NOMO-1 (cell line): Measurements from ENCODE around the gene SLC19A1.
"Not testable (repeated sequence)": the region's sequence is repeated elsewhere in the genome, so short reads cannot be mapped to it uniquely, and the experiment has no call there.

Experiments used
- DNase-seq, 2 experiments: peaks; one replicate each; lab custom pipeline; 2025; ENCODE audit not compliant: unreplicated experiment in 2 of 2; lab: John Stamatoyannopoulos, UW

SLC19A1 gene

DNA sequence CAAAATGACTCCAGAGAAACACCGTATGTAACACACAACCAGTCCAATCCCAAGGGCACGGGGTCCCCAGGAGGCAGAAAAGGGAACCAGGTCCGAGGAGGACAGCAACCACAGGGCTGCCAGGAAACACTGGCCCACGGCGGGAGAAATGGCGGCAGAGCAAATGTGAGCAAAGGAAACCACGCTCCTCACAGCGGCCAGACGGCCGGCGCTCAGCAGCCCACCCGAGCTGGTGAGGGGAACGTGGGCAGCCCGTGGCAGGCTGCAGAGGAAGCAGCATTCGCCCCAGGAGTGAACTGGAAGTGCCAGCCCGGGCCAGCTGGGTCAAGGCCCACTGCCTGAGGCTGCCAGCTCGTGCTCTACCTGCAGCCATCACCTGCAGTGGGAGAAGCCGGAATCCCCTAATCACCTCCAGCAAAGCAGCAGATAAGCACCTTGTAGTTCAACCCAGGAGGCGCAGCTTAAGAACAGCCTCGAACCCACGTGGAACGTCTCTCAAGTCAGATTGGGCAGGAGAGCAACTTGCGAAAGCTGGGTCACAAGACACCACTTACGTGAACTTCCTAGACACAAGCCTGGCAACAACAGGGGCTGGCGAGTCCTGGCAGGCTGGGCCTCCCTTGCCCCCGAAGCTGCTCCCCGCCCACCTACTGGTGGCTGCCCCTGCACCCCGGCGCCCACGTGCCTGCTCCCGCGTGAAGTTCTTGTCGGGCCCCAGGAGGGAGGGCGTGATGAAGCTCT lies 6.7 kb downstream of the SLC19A1 start:
- DNase-seq: peak; percentile 35 to 44

DNA sequence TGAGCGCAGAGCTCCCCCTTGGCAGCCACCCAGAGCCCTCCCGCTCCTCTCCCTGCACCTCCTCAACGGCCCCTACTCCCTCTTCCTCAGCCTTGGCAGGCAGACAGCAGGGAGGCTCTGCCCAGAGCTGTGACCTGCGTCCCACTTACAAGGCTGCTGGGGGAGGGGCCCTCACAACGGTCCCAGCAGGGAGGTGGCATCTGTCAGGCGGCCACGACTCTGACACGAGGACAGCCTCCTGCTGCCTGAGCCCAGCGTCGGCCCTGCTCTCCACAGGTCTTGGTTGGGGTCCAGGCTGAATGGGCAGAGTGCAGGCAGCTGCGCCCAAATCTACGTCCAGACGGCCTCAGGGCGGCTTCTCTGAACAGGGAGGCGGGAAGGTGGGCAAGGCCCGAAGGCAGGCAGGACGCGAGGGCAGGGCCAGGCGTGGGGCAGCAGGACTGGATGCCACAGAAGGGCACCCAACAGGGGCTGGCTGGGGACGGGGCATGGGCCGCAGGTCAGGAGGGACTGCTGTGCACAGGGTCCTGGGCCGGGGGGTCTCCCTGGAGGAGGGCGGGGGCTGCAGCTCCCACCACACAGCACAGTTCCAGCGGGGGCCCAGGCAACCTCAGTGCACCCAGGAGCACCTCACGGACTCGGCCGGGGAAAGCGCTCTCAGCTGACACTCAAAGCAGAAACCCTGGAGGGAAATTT lies 7.5 kb downstream of the SLC19A1 start:
- no peak for DNase-seq

DNA sequence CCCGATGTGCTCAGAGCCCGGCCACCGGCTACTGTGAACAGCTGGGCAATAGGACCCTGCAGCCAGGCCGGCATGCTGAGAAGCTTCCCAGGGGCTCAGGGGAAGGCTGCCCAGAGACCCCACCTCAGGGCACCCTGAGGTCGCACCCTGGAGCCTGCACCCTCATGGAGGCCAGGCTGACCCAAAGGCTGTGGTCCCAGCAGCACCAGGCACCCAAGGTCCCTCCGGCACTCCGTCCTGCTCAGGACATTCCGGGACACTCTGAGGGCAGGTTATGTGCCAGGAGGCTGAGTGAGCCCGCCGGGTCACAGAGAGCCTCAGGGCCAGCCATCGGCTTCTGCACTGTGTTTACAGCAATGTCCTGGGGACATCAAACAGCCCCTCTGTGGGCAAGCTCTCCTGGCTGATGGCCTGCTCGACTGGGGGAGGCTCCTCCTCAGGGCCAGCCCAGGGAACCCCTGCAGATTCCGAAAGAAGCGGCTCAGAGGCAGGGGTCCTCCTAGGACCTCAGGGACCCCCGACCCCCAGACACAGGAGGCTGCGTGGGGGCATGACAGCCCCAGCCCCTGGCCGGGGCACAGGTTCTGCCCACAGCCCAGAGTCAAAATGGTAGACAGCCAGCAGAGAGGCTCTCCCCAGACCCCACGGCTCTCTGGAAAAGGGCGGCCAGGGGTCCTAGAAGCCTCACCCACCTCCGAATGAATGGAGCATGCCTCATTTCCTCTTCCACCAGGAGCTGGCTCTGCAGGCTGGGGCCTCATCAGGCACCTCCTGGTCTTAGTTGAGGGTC lies 8.2 kb downstream of the SLC19A1 start:
- no peak for DNase-seq

DNA sequence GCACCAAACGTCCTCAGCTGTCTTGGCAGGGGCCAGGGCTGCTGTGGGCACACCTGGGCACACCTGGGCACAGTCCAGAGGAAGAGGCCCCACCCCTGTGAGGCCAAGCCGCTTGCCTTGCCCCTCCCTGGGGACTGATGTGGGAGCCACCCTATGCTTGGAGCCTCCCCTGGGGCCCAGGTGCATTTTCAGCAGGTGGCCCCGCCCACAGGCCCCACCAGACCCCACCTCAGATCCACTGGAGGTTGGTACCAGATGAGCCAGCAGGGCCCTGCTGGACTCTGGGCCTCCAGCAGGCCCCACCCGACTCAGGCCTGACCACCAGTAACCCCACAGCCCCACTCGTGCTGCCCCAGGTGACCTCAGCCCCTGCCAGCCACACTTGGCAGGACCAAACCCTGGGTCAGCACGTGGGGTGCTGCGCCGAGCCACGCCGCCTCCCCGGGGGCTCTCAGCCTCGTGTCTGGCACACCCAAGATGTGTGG lies 8.8 kb downstream of the SLC19A1 start:
- DNase-seq: no peak

- peak; percentile 16 to 39 for DNase-seq
Observed at GRCh38 chr21:45532826-45533360, 9.3 kb downstream of the SLC19A1 start.

GRCh38 chr21:45531393-45532215 lies 10.6 kb downstream of the SLC19A1 start:
- DNase-seq: no peak

DNA sequence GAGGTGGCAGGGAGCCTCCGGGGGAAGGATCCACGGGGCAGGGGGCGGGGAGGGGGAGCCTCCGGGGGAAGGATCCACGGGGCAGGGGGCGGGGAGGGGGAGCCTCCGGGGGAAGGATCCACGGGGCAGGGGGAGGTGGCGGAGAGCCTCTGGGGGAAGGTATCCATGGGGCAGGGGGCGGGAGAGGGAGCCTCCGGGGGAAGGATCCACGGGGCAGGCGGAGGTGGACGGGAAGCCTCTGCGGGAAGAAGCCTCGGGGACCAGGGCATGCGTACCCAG lies 11.2 kb downstream of the SLC19A1 start:
- DNase-seq: not testable (repeated sequence)

DNA sequence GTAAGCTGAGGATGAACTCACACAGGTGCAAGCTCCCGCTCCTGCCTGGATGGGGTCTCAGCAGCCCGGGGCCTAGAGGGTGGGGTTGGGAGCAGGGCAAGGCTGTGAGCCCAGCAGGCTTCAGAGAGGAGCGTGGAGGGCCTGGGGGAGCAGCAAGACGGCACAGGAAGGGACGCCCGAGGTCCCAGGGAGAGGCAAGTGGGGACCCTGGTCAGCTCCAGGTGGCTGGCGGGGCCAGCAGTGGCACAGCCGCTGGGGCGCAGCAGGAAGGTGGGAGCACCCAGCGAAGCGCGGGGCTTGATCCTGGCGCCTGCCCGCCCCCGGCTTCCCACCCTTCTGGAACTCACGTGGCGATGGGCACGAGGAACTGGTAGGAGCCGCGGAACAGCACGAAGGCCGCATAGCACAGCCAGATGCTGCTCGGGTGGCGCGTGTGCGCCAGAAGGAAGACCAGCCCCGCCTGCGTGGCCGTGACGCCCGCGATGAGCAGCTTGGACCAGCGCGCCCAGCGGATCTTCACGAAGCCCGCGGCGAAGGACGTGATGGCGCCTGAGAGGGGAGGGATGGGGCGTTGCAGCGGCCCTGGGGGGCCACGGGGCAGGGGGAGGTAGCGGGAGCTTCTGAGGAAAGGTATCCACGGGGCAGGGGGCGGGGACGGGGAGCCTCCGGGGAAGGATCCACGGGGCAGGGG lies 11.7 kb downstream of the SLC19A1 start:
- DNase-seq: no peak

GRCh38 chr21:45529785-45530422 lies 12.3 kb downstream of the SLC19A1 start:
- DNase-seq: no peak

DNA sequence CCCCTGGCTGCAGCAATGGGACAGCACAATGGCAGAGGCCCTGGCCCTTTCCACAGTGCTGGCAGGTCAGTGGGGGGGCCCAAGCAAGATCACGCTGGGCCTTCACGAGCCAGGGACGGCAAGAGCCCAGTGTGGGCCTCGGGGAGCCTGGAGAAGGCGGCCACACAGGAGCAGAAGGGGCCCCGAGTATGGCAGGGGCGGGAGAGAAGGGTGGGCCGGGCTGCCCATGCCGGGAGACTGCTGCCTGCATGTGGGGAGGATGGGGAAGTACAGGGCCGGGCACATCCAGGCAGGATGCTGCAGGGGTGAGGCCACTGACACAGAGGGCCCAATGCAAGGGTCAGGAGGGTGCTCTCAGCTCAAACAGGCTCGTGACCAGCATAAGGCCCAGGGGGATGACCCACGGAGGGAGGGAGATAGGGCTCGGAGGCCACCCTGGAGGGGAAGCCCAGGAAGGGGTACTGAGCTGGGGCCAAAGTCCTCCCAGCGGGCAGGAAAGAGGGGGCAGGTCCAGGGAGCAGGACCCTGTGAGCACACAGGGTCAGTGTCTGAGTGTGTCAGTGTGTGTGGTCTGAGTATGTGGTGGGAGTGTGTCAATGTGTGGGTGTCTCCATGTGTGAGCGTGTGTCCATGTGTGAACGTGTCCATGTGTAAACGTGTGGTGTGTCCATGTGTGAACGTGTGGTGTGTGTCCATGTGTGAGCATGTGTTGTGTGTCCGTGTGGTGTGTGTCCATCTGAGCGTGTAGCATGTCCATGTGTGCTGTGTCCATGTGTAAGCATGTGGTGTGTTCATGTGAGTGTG lies 13.1 kb downstream of the SLC19A1 start:
- DNase-seq: no peak

- DNase-seq: no peak
Observed at GRCh38 chr21:45528028-45528705, 14.1 kb downstream of the SLC19A1 start.

GRCh38 chr21:45527151-45527999 lies 14.9 kb downstream of the SLC19A1 start:
- DNase-seq: not testable (repeated sequence)

GRCh38 chr21:45525910-45526306 lies 16.3 kb downstream of the SLC19A1 start:
- no peak for DNase-seq

DNA sequence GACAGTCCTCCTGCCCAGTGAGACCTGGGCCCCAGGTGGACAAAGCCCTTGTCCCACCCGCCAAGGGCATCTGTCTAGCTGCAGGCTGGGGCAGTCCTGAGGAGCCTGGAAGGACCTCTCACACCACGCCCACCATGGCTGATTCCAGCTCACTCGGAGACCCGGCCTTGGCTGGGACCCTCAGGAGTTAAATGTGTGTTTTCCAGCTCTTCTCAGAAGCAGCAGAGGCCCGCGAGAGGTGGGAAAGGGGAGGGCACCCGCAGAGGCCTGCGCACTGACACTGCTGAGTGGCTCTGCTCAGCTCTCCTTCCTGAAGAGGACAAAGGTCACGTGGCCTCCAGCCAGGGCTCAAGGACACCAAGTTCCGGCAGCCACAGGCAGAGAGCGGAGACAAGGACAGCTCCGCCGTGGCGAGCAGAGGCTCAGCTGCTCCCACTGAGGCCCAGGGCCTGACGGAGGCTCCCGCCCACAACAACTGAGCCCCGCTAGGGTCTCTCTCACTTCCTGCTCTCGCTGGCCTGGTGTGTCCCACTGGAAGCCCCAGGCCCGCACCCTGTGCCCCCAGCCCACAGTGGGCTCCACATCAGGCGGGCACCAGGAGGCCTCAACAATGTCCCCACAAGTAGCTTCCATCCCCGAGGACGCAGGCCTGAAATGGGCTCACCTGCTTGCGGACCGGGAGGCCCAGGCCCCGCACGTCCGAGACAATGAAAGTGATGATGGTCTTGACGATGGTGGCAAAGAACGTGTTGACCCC lies 16.9 kb downstream of the SLC19A1 start:
- DNase-seq: no peak

DNA sequence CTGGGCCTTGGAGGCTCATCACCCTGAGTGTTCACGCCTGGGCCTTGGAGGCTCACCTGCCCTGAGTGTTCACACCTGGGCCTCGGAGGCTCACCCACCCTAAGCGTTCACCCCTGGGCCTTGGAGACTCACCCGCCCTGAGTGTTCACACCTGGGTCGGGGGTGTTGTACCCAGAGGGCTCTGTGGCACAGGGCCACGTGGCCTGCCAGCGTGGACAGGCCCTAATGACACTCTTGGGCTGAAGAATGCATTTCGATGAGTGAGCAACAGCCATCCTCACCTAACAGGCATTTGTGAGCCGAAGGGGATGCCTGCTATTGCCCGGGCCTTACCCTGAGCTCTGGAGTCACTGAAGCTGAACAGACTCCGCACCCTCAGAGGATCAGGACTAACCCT lies 17.5 kb downstream of the SLC19A1 start:
- DNase-seq: no peak

DNA sequence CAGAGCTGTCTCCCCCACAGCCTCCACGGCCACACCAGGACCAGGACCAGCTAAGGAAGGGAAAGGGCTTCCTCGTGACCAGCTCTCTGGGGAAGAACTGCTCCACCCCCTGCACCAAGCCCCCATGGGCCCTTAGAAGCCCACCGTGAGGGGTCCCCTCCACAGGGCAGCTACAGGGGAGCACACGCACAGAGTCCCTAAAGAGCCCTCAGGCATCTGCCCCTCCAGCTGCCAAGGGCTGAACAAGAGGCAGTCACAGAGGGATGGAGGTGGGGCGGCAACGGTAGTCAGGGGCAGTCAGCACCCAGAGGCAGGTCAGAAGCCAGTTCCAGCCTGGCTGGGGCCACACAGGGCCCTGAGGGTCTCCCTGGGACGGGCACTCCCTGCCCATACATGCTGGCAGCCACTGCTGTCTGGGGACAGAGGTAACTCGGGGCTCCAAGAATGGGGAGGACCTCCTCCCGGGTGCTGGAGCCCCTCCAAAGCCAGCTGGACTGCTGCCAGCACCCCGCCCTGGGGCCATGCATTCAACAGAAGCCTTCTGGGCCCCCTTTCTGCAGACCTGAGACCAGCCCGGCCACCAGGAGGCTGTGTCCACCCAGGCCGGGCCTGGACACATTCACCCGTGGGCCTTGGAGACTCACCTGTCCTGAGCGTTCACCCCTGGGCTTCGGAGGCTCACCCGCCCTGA lies 18.7 kb downstream of the SLC19A1 start:
- DNase-seq: no peak
